AG04450 (cell line): Measurements from ENCODE around the gene PPP1R14C. TPM values are rescaled to one million over a fixed set of nuclear protein-coding genes. Genes with fewer than 3 reads are reported as not detected.

Experiments
- CTCF ChIA-PET: fragments of 300-600, 350-600 bp; formaldehyde crosslinking; extraction: SDS; loops from one replicate; lab custom pipeline; 2022; ENCODE audit warnings: antibody characterized with exemption, inconsistent platforms; lab: Charles Lee
- POLR2A ChIA-PET: fragments of 350-600 bp; formaldehyde crosslinking; extraction: SDS; loops from one replicate; lab custom pipeline; 2021; ENCODE audit warnings: antibody characterized with exemption, inconsistent platforms; lab: Yijun Ruan, JAX
- DNase-seq: peaks from one replicate; pipeline ENCODE4 v3.0.0-alpha.2; 2011; ENCODE audit warnings: low read depth, low spot score
- H3K27ac ChIP-seq: one replicate; pipeline ENCODE4 v1.5.1; 2012; ENCODE audit warnings: low read depth, low read length, control low read depth
- H3K27me3 ChIP-seq: one replicate; pipeline ENCODE4 v1.6.0; 2012; ENCODE audit warnings: low read length; ENCODE audit not compliant: control insufficient read depth, insufficient read depth
- H3K4me3 ChIP-seq: 2 replicates; pipeline ENCODE4 v1.5.1; 2011; ENCODE audit warnings: mild to moderate bottlenecking, low read depth, low read length, control low read depth
- H3K9me3 ChIP-seq: 2 replicates; pipeline ENCODE4 v1.5.1; 2012; ENCODE audit warnings: low read length; ENCODE audit not compliant: control insufficient read depth, insufficient read depth
- polyA plus RNA-seq: library from polyadenylated mRNA; depleted of rRNA; stranded (reverse); fragments of >200 nt; gene quantifications from 2 replicates; pipeline ENCODE4 v1.2.3, GENCODE V29; 2011
- TF ChIP-seq, protein P1 (sequence below): IDR thresholded peaks from 2 replicates; pipeline ENCODE4 v1.5.1; 2011; ENCODE audit warnings: low read depth, low read length, control low read depth, inconsistent platforms

The PPP1R14C gene
- polyA plus RNA-seq, 1 experiment, result not detected

DNA sequence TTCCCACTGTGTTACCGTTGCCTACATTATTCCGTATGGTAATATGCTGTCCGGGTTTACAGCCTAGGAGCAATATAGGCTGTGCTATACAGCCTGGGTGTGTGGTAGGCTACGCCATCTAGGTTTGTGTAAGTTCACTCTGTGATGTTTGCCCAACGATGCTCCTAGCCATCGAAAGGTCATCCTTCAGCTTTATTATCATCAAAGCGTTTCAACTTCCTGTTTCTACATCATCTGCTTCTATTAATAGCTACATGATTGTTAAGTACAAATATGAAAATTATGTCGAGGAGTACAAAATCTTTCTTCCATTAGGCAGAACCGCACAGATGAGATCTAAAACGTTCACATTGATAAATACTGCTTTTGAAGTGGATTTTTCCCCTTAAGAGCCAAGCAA, 69.9 kb downstream of the PPP1R14C start:
- no peak for DNase-seq
- Histone ChIP-seq H3K27ac (no peak overlapping the region), H3K27me3 (peaks cover 7% of the 10 kb centered on the region), H3K4me3 (no peak overlapping the region), H3K9me3 (no peaks in the 10 kb centered on the region)
- CTCF ChIA-PET, result no interaction called here
- POLR2A ChIA-PET, result no interaction called here
- TF ChIP-seq, protein P1, sequence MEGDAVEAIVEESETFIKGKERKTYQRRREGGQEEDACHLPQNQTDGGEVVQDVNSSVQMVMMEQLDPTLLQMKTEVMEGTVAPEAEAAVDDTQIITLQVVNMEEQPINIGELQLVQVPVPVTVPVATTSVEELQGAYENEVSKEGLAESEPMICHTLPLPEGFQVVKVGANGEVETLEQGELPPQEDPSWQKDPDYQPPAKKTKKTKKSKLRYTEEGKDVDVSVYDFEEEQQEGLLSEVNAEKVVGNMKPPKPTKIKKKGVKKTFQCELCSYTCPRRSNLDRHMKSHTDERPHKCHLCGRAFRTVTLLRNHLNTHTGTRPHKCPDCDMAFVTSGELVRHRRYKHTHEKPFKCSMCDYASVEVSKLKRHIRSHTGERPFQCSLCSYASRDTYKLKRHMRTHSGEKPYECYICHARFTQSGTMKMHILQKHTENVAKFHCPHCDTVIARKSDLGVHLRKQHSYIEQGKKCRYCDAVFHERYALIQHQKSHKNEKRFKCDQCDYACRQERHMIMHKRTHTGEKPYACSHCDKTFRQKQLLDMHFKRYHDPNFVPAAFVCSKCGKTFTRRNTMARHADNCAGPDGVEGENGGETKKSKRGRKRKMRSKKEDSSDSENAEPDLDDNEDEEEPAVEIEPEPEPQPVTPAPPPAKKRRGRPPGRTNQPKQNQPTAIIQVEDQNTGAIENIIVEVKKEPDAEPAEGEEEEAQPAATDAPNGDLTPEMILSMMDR, result no peak

DNA sequence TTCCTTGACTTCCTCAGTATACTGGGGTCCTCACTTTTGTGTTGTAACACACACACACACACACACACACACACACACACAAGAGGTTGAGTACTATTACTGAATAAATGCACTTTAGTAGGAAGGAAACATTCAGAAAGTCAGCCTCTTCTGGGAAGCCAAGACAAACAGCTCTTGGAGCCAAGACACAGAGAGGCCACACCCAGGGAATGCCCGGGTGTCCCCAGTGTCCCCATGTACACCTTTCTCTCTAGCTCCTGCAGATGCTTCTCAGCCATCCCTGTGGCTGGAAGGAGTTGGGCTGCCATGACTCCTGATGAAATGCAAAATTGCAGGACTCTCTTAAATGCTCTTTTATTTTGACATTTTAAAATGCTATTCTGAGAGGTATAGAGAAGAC, 70.5 kb downstream of the PPP1R14C start:
- no peak overlapping the region for H3K27ac ChIP-seq
- peaks cover 7% of the 10 kb centered on the region for H3K27me3 ChIP-seq
- no peak for DNase-seq
- ChIA-PET CTCF (no interaction called here), POLR2A (no interaction called here)
- no peak overlapping the region for H3K4me3 ChIP-seq
- H3K9me3 ChIP-seq, result no peaks in the 10 kb centered on the region
- TF ChIP-seq, protein P1, result no peak

DNA sequence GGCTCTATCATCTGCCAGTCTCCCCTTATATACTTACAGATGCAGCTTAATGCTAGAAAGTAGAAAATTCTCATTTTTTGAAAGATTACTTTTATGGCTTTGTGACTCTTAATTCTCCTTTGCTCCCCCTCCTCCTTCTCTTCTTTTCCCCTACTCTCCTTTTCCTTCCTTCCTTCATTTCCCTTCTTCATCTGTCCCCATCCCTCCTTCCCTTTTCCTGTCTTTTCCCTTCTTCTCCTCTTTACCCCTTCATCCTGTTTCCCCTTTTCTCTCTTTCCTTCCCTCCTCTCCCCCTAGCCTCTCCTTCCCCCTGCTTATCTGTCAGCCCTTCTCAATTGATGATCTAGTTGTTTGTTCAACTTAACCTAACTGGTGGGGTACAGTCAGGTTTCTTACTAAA, 71.5 kb downstream of the PPP1R14C start:
- POLR2A ChIA-PET, result no interaction called here
- Histone ChIP-seq H3K27me3 (peaks cover 7% of the 10 kb centered on the region), H3K27ac (no peak overlapping the region), H3K4me3 (no peak overlapping the region), H3K9me3 (no peaks in the 10 kb centered on the region)
- CTCF ChIA-PET, result interaction anchor here (0.6 kb wide), 1 partner anchor 143 kb away, joined by 4 read pairs; no protein-coding TSS in a partner anchor
- TF ChIP-seq, protein P1, result no peak
- no peak for DNase-seq

- DNase-seq, result no peak
Measured at GRCh38 chr6:150220634-150221551, 78.0 kb downstream of the PPP1R14C start.

GRCh38 chr6:150224820-150225219, 82.0 kb downstream of the PPP1R14C start:
- DNase-seq, result no peak
- POLR2A ChIA-PET, result no interaction called here
- Histone ChIP-seq H3K27ac (no peak overlapping the region), H3K4me3 (no peak overlapping the region), H3K27me3 (no peaks in the 10 kb centered on the region), H3K9me3 (no peaks in the 10 kb centered on the region)
- CTCF ChIA-PET, result no interaction called here
- TF ChIP-seq, protein P1, result no peak

More at GRCh38 chr6:150220634-150221551, 78.0 kb downstream of the PPP1R14C start:
- CTCF ChIA-PET, result no interaction called here
- Histone ChIP-seq H3K27ac (no peak overlapping the region), H3K4me3 (no peak overlapping the region), H3K9me3 (no peaks in the 10 kb centered on the region), H3K27me3 (no peaks in the 10 kb centered on the region)
- TF ChIP-seq, protein P1, result no peak
- POLR2A ChIA-PET, result no interaction called here
